Measurements from ENCODE around the gene LRRC46. TPM values are rescaled to one million over a fixed set of nuclear protein-coding genes. Genes with fewer than 3 reads are reported as not detected.

Gene LRRC46
- total and polyA plus RNA-seq, 2 of the 13 experiments (the other 11 are each of a cell fraction or from before 2014, with no cell fraction given), result 0.09 TPM

- TF ChIP-seq ZBTB40 (IDR thresholded peaks at IDR 0.05) (no peak), ZBTB40 (CRISPR knock-in tag; IDR thresholded peaks at IDR 0.05) (no peak), TGIF2 (CRISPR knock-in tag; IDR thresholded peaks at IDR 0.05) (peak; percentile 42; the same call in 1 of the 2 replicates), ARNTL (CRISPR knock-in tag; IDR thresholded peaks at IDR 0.05) (0 out of 2 replicates have a peak, but pooled peaks have one; percentile 35), EZH2 (conservative IDR thresholded peaks at IDR 0.05; ENCODE audit: low read depth, low read length) (no peak), ZNF740 (CRISPR knock-in tag; IDR thresholded peaks at IDR 0.05) (no peak), MAF1 (CRISPR knock-in tag; IDR thresholded peaks at IDR 0.05; ENCODE audit: borderline replicate concordance) (no peak), ZNF3 (CRISPR knock-in tag; IDR thresholded peaks at IDR 0.05) (no peak), HDAC1 (CRISPR knock-in tag; IDR thresholded peaks at IDR 0.05) (peak; percentile 36; the same call in 1 of the 2 replicates), GFI1 (CRISPR knock-in tag; IDR thresholded peaks at IDR 0.05; ENCODE audit: borderline replicate concordance) (no peak)
- TF ChIP-seq, protein P1, sequence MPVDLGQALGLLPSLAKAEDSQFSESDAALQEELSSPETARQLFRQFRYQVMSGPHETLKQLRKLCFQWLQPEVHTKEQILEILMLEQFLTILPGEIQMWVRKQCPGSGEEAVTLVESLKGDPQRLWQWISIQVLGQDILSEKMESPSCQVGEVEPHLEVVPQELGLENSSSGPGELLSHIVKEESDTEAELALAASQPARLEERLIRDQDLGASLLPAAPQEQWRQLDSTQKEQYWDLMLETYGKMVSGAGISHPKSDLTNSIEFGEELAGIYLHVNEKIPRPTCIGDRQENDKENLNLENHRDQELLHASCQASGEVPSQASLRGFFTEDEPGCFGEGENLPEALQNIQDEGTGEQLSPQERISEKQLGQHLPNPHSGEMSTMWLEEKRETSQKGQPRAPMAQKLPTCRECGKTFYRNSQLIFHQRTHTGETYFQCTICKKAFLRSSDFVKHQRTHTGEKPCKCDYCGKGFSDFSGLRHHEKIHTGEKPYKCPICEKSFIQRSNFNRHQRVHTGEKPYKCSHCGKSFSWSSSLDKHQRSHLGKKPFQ (CRISPR knock-in tag; IDR thresholded peaks at IDR 0.05; ENCODE audit: insufficient replicate concordance), result no peak
- TF ChIP-seq, protein P2, sequence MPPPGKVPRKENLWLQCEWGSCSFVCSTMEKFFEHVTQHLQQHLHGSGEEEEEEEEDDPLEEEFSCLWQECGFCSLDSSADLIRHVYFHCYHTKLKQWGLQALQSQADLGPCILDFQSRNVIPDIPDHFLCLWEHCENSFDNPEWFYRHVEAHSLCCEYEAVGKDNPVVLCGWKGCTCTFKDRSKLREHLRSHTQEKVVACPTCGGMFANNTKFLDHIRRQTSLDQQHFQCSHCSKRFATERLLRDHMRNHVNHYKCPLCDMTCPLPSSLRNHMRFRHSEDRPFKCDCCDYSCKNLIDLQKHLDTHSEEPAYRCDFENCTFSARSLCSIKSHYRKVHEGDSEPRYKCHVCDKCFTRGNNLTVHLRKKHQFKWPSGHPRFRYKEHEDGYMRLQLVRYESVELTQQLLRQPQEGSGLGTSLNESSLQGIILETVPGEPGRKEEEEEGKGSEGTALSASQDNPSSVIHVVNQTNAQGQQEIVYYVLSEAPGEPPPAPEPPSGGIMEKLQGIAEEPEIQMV (CRISPR knock-in tag; IDR thresholded peaks at IDR 0.05; ENCODE audit: low read depth), result no peak
- TF ChIP-seq, protein P3, sequence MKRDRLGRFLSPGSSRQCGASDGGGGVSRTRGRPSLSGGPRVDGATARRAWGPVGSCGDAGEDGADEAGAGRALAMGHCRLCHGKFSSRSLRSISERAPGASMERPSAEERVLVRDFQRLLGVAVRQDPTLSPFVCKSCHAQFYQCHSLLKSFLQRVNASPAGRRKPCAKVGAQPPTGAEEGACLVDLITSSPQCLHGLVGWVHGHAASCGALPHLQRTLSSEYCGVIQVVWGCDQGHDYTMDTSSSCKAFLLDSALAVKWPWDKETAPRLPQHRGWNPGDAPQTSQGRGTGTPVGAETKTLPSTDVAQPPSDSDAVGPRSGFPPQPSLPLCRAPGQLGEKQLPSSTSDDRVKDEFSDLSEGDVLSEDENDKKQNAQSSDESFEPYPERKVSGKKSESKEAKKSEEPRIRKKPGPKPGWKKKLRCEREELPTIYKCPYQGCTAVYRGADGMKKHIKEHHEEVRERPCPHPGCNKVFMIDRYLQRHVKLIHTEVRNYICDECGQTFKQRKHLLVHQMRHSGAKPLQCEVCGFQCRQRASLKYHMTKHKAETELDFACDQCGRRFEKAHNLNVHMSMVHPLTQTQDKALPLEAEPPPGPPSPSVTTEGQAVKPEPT (CRISPR knock-in tag; IDR thresholded peaks at IDR 0.05; ENCODE audit: low read depth), result no peak
Measured at GRCh38 chr17:47844227-47844626, 12.8 kb downstream of the LRRC46 start (continued).

Data from HepG2 (cell line).